WTC11 (cell line): ENCODE results near the gene HBM. TPM values are rescaled to one million over a fixed set of nuclear protein-coding genes. Genes with fewer than 3 reads are reported as not detected.

Experiments used
- ATAC-seq: fragments of 200-7000 bp; cut with Tn5 transposase; 2 replicates; pipeline ENCODE4 v1.10.0; 2021; ENCODE audit warnings: mild to moderate bottlenecking, moderate library complexity
- CTCF ChIA-PET: fragments of 300-600 bp; sonication (Branson Sonifier 250); formaldehyde crosslinking; loops from one replicate; lab custom pipeline; 2021; ENCODE audit warnings: antibody characterized with exemption; lab: Charles Lee
- POLR2A ChIA-PET: fragments of 350-600 bp; sonication (Branson Sonifier 250); formaldehyde crosslinking; loops from one replicate; lab custom pipeline; 2021; ENCODE audit warnings: antibody characterized with exemption; lab: Charles Lee
- DNase-seq: peaks from one replicate; pipeline ENCODE4 v3.0.0; 2021; ENCODE audit warnings: low spot score
- H3K27ac Mint-ChIP-seq: 2 replicates; pipeline ENCODE4 v1.8.0; 2021; ENCODE audit warnings: mixed read lengths
- H3K27me3 Mint-ChIP-seq: 2 replicates; pipeline ENCODE4 v1.8.0; 2021; ENCODE audit warnings: low read depth, mild to moderate bottlenecking, moderate library complexity, mixed read lengths
- H3K36me3 Mint-ChIP-seq: 2 replicates; pipeline ENCODE4 v1.8.0; 2021; ENCODE audit warnings: mixed read lengths
- H3K4me1 Mint-ChIP-seq: 2 replicates; pipeline ENCODE4 v1.8.0; 2022; ENCODE audit warnings: mixed read lengths
- H3K4me3 Mint-ChIP-seq: 2 replicates; pipeline ENCODE4 v1.8.0; 2021; ENCODE audit warnings: mild to moderate bottlenecking, moderate library complexity, mixed read lengths
- H3K9me3 Mint-ChIP-seq: 2 replicates; pipeline ENCODE4 v1.8.0; 2021; ENCODE audit warnings: mixed read lengths
- ATF1 ChIP-seq: sonication (generic); formaldehyde crosslinking; IDR thresholded peaks from 2 replicates; pipeline ENCODE4 v1.8.1; 2023; ENCODE audit warnings: mild to moderate bottlenecking, moderate library complexity, missing genetic modification reagents
- ATF3 ChIP-seq: sonication (generic); formaldehyde crosslinking; conservative IDR thresholded peaks from 2 replicates; pipeline ENCODE4 v1.8.1; 2022; ENCODE audit warnings: mild to moderate bottlenecking, missing genetic modification reagents
- E2F4 ChIP-seq: sonication (generic); formaldehyde crosslinking; IDR thresholded peaks from 2 replicates; pipeline ENCODE4 v1.8.1; 2022; ENCODE audit warnings: low read depth, mild to moderate bottlenecking, moderate library complexity, missing genetic modification reagents, borderline replicate concordance
- FOXK1 ChIP-seq: sonication (generic); formaldehyde crosslinking; IDR thresholded peaks from 2 replicates; pipeline ENCODE4 v1.8.0; 2022; ENCODE audit warnings: mild to moderate bottlenecking, moderate library complexity, missing genetic modification reagents
- FOXP1 ChIP-seq: sonication (generic); formaldehyde crosslinking; IDR thresholded peaks from 2 replicates; pipeline ENCODE4 v1.8.0; 2022; ENCODE audit warnings: missing genetic modification reagents, mild to moderate bottlenecking, moderate library complexity, borderline replicate concordance
- IRF2 ChIP-seq: sonication (generic); formaldehyde crosslinking; IDR thresholded peaks from 2 replicates; pipeline ENCODE4 v1.8.0; 2022; ENCODE audit warnings: low read depth, missing genetic modification reagents, borderline replicate concordance
- KAT7 ChIP-seq: sonication (generic); formaldehyde crosslinking; IDR thresholded peaks from 2 replicates; pipeline ENCODE4 v1.8.1; 2023; ENCODE audit warnings: missing genetic modification reagents, mild to moderate bottlenecking, borderline replicate concordance
- MLX ChIP-seq: sonication (generic); formaldehyde crosslinking; IDR thresholded peaks from 2 replicates; pipeline ENCODE4 v1.8.1; 2023; ENCODE audit warnings: mild to moderate bottlenecking, missing genetic modification reagents, moderate library complexity
- MYBL2 ChIP-seq: sonication (generic); formaldehyde crosslinking; IDR thresholded peaks from 2 replicates; pipeline ENCODE4 v1.8.1; 2023; ENCODE audit warnings: mild to moderate bottlenecking, moderate library complexity, missing genetic modification reagents
- NFE2L1 ChIP-seq: sonication (generic); formaldehyde crosslinking; IDR thresholded peaks from 2 replicates; pipeline ENCODE4 v1.8.1; 2023; ENCODE audit warnings: missing genetic modification reagents
- NR2C2 ChIP-seq: sonication (generic); formaldehyde crosslinking; IDR thresholded peaks from 2 replicates; pipeline ENCODE4 v1.8.0; 2022; ENCODE audit warnings: mild to moderate bottlenecking, missing genetic modification reagents
- NR3C1 ChIP-seq: sonication (generic); formaldehyde crosslinking; conservative IDR thresholded peaks from 2 replicates; pipeline ENCODE4 v1.8.1; 2023; ENCODE audit warnings: low read depth, mild to moderate bottlenecking, missing genetic modification reagents
- SMAD3 ChIP-seq: sonication (generic); formaldehyde crosslinking; IDR thresholded peaks from 2 replicates; pipeline ENCODE4 v1.8.0; 2022; ENCODE audit warnings: missing genetic modification reagents, mild to moderate bottlenecking, borderline replicate concordance
- USF2 ChIP-seq: sonication (generic); formaldehyde crosslinking; IDR thresholded peaks from 2 replicates; pipeline ENCODE4 v1.8.1; 2023; ENCODE audit warnings: mild to moderate bottlenecking, missing genetic modification reagents, moderate library complexity
- ZBTB21 ChIP-seq: sonication (generic); formaldehyde crosslinking; IDR thresholded peaks from 2 replicates; pipeline ENCODE4 v1.8.1; 2023; ENCODE audit warnings: mild to moderate bottlenecking, missing genetic modification reagents, borderline replicate concordance
- ZBTB43 ChIP-seq: sonication (generic); formaldehyde crosslinking; IDR thresholded peaks from 2 replicates; pipeline ENCODE4 v1.8.1; 2023; ENCODE audit warnings: mild to moderate bottlenecking, missing genetic modification reagents
- ZNF232 ChIP-seq: sonication (generic); formaldehyde crosslinking; IDR thresholded peaks from 2 replicates; pipeline ENCODE4 v1.8.0; 2022; ENCODE audit warnings: mild to moderate bottlenecking, missing genetic modification reagents
- ZNF281 ChIP-seq: sonication (generic); formaldehyde crosslinking; IDR thresholded peaks from 2 replicates; pipeline ENCODE4 v1.8.0; 2023; ENCODE audit warnings: mild to moderate bottlenecking, missing genetic modification reagents
- ZNF416 ChIP-seq: fragments of 250-450 bp; sonication (Bioruptor Pico); IDR thresholded peaks from 2 replicates; pipeline ENCODE4 v1.9.0; 2021; ENCODE audit warnings: mild to moderate bottlenecking, inconsistent platforms
- ZNF425 ChIP-seq: fragments of 250-450 bp; sonication (Bioruptor Pico); conservative IDR thresholded peaks from 2 replicates; pipeline ENCODE4 v1.9.0; 2021; ENCODE audit warnings: mild to moderate bottlenecking
- ZSCAN18 ChIP-seq: fragments of 250-450 bp; sonication (Bioruptor Pico); IDR thresholded peaks from 2 replicates; pipeline ENCODE4 v2.1.2; 2022; ENCODE audit warnings: mild to moderate bottlenecking, moderate library complexity
- total RNA-seq: library from RNA; stranded (reverse); gene quantifications from 3 replicates; pipeline ENCODE4 v1.2.3, GENCODE V29; 2021

The HBM gene
- total RNA-seq, 1 experiment from 2014 or later = not detected

GRCh38 chr16:120756-121155 lies 45.0 kb upstream of the HBM start:
- Mint-ChIP-seq H3K4me3 (no peak overlapping the region), H3K36me3 (peaks cover 9% of the 10 kb centered on the region), H3K4me1 (no peaks in the 10 kb centered on the region), H3K9me3 (no peaks in the 10 kb centered on the region), H3K27me3 (no peaks in the 10 kb centered on the region), H3K27ac (peak overlapping the region; percentile 68)
- DNase-seq = no peak
- ChIA-PET CTCF (interaction anchor here (1.2 to 5.6 kb wide), 3 partner anchors 15 to 242 kb away, joined by 4 to 73 read pairs (median 4); no protein-coding TSS in a partner anchor), POLR2A (no interaction called here)
- TF ChIP-seq ZNF416 (CRISPR knock-in tag) = no peak
- no peak for TF ChIP-seq IRF2
- TF ChIP-seq ATF3 (CRISPR knock-in tag) = no peak
- TF ChIP-seq ZNF425 = no peak
- TF ChIP-seq SMAD3 (CRISPR knock-in tag) = no peak
- no peak for TF ChIP-seq MLX (CRISPR knock-in tag)
- no peak for TF ChIP-seq ZSCAN18
- no peak for TF ChIP-seq E2F4 (CRISPR knock-in tag)
- TF ChIP-seq KAT7 = no peak
- no peak for TF ChIP-seq NR2C2
- no peak for TF ChIP-seq MYBL2 (CRISPR knock-in tag)
- no peak for ATAC-seq

- Mint-ChIP-seq H3K4me3 (no peak overlapping the region), H3K27ac (no peak overlapping the region), H3K27me3 (no peaks in the 10 kb centered on the region), H3K4me1 (no peaks in the 10 kb centered on the region), H3K36me3 (no peaks in the 10 kb centered on the region), H3K9me3 (no peaks in the 10 kb centered on the region)
- ChIA-PET POLR2A (no interaction called here), CTCF (interaction anchor here (1.1 kb wide), 1 partner anchor 15 kb away, joined by 4 read pairs; no protein-coding TSS in a partner anchor)
- no peak for DNase-seq
- ATAC-seq = no peak
- TF ChIP-seq IRF2 (no peak), FOXP1 (CRISPR knock-in tag) (no peak), ZBTB43 (CRISPR knock-in tag) (no peak), ATF1 (no peak), USF2 (CRISPR knock-in tag) (no peak), NR3C1 (CRISPR knock-in tag) (no peak), ZNF281 (no peak), FOXK1 (CRISPR knock-in tag) (no peak), ZNF416 (CRISPR knock-in tag) (no peak), ZNF232 (no peak), ZBTB21 (CRISPR knock-in tag) (no peak), NFE2L1 (CRISPR knock-in tag) (no peak)
Measured at GRCh38 chr16:122361-122760, 43.4 kb upstream of the HBM start.
